Activated CD8-positive, alpha-beta memory T cell treated with anti-CD3 and anti-CD28 coated beads for 1 hour (primary cell): ENCODE results near the gene HPN.
"Not testable (repeated sequence)": the region's sequence is repeated elsewhere in the genome, so short reads cannot be mapped to it uniquely, and the experiment has no call there.

Experiments
- DNase-seq, 2 donors: peaks; one replicate each; pipeline ENCODE4 v3.0.0-alpha.2; 2020; ENCODE audit warnings: low read depth in 1 of 2; ENCODE audit errors: extremely low read depth in 1 of 2

HPN gene

GRCh38 chr19:35042056-35042730 lies 672 bp downstream of the HPN start:
- no peak for DNase-seq

- no peak for DNase-seq
Measured at GRCh38 chr19:35042954-35043604, 1.6 kb downstream of the HPN start.

DNA sequence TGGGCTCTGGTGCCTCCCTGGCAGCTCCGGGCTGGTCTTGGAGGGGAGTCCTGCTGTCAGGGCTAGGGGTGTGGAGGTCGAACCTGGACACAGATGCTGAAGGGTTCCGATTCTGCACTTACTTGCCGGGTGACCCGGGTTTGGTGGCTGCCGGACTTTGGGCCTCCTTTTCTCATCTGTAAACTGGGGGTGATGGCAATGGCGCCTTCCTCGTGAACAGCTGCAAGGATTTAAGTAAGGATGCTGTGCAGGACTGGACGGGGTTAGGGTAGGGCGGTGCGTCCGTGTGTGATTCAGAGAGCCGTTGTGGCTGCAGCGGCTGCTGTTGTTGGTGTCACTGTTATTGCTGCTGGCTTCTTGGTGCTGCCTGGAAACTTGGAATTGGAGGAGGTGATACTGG lies 2.4 kb downstream of the HPN start:
- no peak for DNase-seq

DNA sequence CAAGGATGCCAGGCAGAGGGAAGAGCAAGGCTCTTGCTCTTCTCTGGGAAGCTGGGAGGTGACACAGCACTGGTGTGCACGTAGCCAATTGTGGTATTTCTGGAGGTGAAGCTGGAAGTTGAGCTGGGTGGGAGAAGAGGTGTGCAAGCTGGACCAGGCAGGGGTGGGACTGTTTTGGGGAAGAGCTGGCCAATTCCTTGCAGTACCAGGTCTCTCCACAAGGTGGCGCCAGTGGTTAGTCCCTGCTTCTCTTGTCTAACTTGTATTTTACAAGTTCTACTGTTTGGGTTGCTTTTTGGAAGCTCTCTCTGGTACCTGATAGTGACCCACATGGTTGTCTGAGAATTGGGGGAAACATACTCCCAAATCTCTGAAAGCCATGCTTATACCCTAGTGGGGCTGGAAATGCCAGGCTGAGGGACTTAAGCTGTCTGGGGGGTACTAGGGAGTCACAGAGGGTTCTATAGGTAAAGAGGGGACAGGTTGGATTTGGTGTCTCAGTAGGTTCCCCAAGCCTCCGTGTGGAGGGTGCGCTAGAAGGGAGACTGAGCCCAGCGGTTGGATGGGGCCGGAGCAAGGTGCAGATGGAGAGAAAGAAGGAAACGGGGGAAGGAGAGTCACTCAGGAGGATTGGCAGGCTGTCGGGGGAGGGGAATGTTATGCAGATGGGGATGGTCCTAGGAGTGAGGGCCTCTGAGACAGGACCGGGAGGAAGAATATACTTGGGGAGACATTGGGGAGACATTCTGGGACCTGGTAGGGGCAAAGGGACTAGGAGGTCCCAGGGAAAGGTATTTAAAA lies 3.0 kb downstream of the HPN start:
- peak; percentile 13 to 39 for DNase-seq

DNA sequence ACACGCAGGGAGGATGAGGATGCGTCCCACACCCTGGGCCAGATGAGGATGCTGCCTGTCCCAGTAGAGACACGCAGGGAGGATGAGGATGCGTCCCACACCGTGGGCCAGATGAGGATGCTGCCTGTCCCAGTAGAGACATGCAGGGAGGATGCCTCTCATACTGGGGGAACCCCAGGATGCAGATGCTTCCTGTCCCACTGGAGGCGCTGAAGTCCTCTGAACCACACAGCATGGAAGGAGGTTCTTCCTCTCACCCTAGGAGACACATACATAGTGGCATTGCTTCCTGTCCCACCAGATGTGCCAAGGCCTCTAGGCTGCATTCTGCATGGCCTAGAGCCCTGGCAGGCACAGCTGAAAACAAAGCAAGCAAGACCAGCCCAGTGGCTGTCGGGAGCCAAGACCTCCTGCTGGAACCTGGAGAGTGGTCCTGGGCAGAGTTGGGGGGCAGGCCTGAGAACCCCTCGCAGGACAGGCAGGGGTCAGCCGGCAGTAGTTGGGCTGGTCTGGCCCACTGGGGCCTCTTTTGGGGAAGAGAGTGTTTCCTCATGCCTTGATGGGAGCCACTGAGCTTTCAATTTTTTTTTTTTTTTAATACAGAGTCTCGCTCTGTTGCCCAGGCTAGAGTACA lies 4.3 kb downstream of the HPN start:
- no peak for DNase-seq

- no peak for DNase-seq
Measured at GRCh38 chr19:35046461-35046860, 4.9 kb downstream of the HPN start.

DNA sequence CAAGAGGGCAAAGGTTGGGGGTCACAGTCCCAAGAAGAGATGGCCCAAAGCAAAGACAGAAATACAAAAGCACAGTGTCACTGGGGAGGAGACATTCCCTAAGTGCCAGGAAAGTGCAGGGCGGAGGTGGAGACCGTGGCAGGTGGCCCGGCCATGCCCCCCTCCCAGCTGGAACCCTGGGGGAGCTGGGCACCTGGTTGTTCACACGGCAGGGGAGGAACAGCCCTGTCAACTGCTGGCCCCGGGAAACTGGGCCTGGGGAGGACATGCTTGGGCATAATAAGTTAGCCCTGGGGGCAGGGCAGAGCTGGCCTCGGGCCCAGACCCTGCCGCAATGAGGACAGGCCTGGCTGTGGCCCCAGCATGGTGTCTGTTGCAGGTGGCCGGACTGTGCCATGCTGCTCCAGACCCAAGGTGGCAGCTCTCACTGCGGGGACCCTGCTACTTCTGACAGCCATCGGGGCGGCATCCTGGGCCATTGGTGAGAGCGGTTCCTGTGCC lies 7.4 kb downstream of the HPN start:
- DNase-seq, result no peak

DNA sequence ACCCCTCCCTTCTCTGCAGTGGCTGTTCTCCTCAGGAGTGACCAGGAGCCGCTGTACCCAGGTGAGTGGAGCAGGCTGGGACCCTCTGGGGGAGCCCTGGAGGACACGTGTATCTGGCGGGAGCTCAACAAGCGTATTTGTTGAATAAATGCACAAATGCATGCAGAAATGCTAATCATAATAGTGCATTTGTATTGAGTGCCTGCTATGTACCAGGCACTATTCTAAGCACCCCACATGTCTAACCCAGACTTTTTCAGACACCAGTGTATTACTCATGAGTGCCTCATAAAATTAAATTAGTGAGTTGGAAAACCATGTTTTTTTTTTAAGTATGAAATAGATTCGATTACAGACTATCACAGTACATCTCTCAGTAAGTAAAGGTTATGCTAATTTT lies 7.9 kb downstream of the HPN start:
- no peak for DNase-seq

DNA sequence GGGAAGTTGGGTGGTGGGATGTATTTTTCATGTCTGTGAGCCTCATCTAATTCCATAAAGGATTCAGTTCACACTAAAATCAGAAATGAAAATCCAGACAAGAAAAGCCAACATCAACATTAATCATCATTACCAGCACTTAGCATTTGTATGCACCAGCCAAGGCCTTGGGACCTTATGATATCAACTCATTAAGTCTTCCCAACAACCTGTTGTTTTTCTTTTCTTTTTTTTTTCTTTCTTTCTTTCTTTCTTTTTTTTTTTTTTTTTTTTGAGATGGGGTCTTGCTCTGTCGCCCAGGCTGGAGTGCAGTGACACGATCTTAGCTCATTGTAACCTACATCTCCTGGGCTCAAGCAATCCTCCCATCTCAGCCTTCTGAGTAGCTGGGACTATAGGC lies 9.1 kb downstream of the HPN start:
- DNase-seq, result not testable (repeated sequence)

DNA sequence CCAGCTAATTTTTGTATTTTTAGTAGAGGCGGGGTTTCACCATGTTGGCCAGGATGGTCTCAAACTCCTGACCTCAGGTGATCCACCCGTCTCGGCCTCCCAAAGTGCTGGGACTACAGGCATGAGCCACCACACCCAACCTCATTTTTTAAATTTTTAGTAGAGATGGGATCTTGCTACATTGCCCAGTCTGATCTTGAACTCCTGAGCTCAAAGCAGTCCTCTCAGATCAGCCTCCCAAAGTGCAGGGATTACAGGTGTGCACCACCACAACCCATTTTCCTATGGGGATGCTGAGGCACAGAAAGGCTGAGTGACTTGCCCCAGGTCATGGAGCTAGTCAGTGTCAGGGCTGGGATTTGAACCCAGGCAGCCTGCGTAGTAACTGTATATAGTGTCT lies 9.7 kb downstream of the HPN start:
- DNase-seq, result not testable (repeated sequence)

DNA sequence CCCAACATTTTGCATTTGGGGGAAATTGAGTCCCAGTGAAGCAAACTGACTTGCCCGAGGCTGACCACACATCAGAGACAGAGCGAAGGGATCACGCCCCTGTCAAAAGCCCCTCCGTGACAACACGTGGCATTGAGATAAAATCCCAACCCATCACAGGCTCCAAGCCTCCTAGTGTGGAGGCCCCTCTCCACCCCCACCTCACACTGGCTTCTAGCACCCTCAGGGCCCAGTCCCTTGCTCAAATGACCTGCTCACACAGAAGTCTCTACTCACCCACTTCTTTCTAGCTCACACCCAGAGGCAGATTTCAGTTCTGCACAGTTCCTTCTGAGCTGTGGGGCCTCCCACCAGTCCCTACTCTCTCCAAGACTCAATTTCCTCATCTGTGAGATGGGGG lies 10.3 kb downstream of the HPN start:
- DNase-seq, result no peak

DNA sequence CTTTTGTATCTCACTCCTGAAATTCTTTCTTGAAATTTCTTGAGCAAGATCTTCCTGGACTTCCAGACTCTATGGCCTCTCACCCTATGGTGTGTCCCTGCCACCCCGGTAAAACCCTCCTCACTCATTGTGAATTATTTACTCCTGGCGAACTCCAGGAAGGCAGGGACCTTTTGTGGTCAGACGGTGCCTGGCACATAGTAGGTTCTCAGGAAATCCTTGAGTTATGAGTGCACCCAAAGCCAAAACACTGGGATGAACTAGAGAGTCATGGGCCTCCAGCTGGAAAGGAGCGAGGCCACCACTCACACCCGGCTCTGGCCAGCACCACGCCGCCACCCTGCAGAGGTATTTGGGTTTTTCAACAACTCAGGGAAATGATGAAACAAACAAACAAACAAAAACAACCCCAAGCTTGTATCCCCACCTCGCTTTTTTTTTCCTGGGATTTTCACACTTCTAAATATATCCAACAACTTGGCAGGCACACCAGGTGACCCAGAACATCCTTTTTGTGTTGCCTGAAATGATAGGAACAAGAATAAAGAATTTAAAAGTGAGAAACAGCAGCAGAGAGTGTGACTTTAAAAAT lies 11.2 kb downstream of the HPN start:
- DNase-seq, result no peak

- no peak for DNase-seq
Measured at GRCh38 chr19:35053667-35054293, 12.3 kb downstream of the HPN start.

DNA sequence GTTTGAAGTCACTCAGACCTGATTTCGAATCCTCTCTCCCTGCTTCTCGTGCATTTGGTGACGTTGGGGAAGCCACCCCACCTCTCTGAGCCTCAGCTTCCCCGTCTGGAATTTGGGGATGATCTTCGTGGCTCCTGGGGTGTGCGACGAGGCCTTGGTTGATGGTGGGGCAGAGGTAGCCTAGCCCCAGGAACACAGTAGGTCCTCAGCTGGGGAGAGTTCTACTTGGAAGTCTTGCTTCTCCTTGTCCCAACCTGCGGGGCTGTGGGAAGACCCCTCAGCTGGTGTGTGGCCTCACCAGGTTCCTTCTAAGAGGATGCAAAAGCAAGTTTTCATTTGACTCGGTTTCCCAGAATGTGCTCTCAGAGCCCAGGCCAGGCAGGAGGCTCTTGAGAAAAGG lies 13.1 kb downstream of the HPN start:
- no peak for DNase-seq

- DNase-seq, result no peak
Measured at GRCh38 chr19:35055715-35056179, 14.2 kb downstream of the HPN start.

DNA sequence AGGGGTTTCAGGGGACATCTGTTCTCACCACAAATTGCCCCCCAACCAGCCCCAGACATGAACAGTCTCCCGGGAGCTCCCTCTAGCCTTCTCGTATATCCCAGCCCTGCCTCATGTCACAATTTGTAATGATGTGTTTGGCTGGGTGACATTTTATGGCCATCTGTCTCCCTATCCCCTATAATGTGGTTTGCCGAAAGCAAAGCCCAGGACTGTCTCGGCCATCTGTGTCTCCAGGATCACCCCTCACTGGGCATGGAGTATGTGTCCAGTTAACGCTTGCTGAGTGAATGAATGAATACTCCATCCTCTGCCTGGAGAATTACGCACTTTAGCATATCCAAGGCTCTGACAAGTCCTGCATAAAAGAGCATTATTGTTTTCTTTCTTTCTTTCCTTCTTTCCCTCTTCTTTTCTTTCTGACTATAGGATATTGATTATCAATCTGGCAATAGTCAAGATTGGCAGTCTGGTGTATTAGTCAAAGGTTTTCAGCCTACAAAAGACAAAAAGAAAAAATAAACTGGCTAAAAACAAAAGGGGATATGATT lies 15.1 kb downstream of the HPN start:
- no peak for DNase-seq

GRCh38 chr19:35058370-35058769 lies 16.8 kb downstream of the HPN start:
- DNase-seq, result no peak

DNA sequence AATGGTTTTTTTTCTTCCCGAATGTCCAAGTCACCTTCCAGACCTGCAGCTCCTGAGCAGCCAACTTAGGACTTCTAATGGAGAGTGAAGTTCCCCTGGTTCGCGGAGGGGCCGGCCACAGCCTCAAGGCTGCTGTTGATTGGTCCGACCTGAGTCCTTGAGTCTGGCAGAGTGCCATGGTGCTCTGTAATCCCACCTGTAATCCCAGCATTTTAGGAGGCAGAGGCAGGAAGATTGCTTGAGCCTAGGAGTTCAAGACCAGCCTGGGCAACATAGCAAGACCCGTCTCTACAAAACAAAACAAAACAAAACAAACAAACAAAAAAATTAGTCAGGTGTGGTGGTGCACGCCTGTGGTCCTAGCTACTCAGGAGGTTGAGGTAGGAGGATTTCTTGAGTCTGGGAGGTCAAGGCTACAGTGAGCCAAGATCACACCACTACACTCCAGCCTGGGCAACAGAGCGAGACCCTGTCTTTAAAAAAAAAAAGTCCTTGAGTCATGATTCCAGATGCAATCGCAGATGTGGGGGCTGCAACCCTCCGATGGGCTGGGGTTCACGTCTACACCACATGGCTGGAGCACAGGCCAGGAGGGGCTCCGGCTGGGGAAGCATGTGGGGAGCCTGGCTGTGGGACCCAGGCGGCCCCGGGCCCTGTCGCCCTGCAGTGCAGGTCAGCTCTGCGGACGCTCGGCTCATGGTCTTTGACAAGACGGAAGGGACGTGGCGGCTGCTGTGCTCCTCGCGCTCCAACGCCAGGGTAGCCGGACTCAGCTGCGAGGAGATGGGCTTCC lies 17.7 kb downstream of the HPN start:
- DNase-seq, result no peak

- no peak for DNase-seq
Measured at GRCh38 chr19:35059799-35060091, 18.2 kb downstream of the HPN start.
